Measurements from ENCODE around the gene CHRND.

The CHRND gene

DNA sequence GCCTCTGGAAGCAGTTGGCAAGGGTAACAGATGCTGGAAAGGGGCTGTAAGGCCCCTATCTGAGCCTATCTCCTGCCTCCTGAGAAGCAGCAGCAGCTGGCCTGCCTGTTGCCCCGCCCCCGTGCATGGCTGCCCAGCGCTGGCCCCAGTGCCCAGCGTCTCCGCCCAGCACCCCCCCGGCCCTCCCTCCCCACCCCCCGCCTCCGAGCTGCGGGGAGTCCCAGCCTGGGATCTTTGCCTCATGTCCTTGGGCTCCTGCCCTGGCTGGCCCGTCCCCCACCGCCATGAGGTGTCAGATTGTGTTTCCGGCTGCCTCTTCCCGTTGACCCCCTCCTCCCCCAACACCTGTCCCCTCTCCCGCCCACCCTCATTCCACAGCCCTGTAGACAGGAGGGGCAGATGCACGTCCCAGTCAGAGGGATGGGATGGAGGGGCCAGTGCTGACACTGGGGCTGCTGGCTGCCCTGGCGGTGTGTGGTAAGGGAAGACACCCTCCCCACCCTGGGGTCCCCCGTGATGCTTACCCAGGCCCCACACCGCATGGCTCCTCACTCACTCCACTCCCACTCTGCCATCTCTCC lies at the start of gene CHRND:
CHRND (plus strand) TSS at position 370 of the 581 bp plus-strand sequence; CDS start at position 426, 56 bp downstream.
- TF ChIP-seq, protein P1, sequence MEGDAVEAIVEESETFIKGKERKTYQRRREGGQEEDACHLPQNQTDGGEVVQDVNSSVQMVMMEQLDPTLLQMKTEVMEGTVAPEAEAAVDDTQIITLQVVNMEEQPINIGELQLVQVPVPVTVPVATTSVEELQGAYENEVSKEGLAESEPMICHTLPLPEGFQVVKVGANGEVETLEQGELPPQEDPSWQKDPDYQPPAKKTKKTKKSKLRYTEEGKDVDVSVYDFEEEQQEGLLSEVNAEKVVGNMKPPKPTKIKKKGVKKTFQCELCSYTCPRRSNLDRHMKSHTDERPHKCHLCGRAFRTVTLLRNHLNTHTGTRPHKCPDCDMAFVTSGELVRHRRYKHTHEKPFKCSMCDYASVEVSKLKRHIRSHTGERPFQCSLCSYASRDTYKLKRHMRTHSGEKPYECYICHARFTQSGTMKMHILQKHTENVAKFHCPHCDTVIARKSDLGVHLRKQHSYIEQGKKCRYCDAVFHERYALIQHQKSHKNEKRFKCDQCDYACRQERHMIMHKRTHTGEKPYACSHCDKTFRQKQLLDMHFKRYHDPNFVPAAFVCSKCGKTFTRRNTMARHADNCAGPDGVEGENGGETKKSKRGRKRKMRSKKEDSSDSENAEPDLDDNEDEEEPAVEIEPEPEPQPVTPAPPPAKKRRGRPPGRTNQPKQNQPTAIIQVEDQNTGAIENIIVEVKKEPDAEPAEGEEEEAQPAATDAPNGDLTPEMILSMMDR (conservative IDR thresholded peaks at IDR 0.05; ENCODE audit: control insufficient read depth, insufficient read depth, low read depth, low read length) = no peak
- no peak for DNase-seq (ENCODE audit: low read depth)
- no peak within 1 kb of the TSS for H3K4me3 ChIP-seq (ENCODE audit: control insufficient read depth, low read depth, low read length)

DNA sequence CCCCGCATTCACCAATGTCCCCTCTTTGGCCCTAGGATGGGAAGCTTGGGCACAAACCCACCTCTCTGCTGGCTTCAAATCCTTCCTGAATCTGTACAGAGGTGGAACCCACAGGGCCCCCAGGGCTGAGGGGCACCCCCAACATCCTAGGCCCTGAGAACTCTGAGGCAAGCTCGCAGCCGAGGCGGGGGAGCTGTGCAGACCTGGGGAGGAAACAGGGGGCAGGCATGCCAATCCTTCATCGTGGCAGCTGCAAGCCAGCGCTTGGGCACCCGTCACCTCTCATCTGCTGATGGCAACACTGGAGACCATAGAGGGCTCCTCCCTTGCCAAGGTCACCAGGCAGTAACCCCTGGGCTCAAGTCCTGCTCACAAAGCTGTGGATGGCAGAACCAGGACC lies 49.2 kb upstream of the CHRND start:
- H3K4me3 ChIP-seq (ENCODE audit: control insufficient read depth, low read depth, low read length) = no peak overlapping the region
- DNase-seq (ENCODE audit: low read depth) = no peak
- TF ChIP-seq, protein P1 (conservative IDR thresholded peaks at IDR 0.05; ENCODE audit: control insufficient read depth, insufficient read depth, low read depth, low read length) = no peak

DNA sequence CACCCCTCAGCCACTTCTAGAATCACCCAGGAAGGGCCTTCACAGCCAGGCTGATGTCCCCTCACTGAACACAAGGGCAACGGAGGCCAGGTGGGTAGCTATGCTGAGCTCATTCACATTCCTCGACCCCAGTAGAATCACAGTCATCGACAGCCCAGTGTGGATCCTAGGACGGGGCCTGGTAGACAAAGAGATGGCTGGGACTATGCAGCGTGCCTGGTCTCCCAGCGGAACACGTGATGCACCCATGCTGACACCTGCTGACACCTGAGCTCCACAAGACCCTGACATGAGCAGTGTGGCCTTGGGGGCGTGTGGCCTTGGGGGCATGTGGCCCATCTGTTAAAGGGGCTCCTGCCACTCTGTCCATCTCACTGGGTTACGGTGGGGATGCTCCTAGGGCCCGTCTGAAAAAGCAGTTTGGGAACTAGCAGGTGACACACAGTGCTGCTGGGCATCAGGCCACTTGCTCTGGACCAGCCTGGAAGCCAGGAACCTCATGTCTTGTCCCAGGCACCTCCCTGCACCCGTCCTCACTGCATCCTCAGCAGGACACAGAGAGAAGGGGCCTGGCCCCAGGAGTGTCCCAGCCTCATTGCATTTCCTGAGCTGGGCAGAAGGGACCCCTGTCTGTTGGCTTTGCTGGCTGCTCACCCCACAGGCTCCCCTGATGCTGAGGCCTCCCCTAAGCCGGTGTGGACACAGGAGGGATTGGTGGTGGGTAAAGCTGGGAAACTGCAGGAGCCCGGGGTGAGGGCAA lies 48.0 kb upstream of the CHRND start:
- no peak overlapping the region for H3K4me3 ChIP-seq (ENCODE audit: control insufficient read depth, low read depth, low read length)
- TF ChIP-seq, protein P1 (conservative IDR thresholded peaks at IDR 0.05; ENCODE audit: control insufficient read depth, insufficient read depth, low read depth, low read length) = no peak
- DNase-seq (ENCODE audit: low read depth) = no peak

DNA sequence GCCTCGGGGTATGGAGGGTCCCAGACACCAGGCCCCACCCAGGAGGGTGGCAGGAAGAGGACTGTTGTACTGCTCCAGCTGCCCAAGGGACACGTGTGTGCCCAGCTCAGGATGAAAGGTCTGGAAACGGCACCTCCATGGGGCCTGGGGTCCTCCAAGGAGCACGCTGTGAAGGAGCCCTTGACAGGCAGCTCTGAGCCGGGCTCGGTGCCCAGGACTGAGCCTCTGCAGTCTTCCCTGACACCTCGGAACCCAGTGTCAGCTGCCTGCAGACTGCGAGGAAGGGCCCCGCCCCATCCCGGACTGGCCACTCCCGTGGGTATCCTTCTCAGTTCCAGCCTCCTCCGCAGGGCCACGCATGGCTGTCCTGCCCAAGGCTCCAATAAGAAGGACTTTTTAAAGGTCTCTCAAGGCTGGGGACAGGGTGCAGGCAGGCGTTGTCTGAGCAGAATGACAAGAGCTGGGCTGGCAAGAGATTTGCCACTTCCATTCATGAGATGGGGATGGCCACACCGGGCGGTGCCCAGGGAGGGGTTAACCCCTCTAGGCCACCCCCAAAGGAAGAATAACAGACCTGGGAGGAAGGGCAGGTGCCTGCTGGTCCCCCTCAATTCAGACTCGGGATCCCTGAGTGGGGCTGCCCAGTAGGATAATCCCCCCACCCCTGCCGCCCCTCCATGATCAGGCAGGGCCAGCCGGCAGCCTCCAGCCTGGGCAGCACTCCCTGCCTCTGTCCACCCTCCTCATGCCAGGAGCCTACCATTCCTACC lies 47.2 kb upstream of the CHRND start:
- no peak overlapping the region for H3K4me3 ChIP-seq (ENCODE audit: control insufficient read depth, low read depth, low read length)
- no peak for DNase-seq (ENCODE audit: low read depth)
- TF ChIP-seq, protein P1 (conservative IDR thresholded peaks at IDR 0.05; ENCODE audit: control insufficient read depth, insufficient read depth, low read depth, low read length) = no peak

DNA sequence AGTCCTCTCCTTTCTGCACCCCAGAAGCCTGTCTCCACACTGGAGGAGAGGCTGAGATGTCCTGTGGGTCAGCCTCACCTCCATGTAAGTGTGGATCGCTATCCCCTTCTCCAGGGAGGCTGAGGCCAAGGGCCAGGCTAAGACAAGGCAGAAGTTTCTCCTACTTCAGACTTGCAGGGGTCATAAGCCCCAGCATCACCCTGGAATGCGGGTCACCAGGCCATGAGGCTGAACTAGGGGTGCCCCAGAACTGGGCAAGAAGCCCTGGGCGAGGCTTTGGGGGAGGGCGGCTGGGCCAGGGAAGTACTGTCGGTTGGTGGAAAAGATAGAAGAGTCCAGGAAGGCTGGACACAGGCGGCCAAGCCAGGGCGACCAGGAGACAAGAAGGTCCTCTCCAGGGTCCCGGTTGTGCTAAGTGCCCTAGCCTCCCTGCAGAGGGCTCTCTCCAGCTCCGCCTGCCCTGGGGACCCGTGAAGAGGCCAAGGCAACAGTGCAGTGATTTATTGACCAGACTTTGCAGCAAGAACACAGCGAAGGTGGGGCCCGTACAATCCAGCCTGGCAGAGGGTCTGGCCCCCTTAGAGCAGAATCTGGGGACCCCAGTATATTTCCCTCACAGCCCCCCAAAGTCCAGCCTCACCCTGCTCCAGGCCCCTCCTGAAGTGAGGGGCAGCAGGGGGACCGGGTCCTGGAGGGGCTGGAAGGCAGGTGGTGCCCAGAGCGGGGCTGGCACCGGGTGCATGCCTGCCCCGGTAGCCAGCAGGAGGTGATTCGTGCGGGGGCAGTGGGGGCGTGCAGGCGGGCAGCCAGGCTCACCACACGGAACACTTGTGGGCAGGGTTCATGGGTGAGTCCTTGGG lies 46.4 kb upstream of the CHRND start:
- H3K4me3 ChIP-seq (ENCODE audit: control insufficient read depth, low read depth, low read length) = no peak overlapping the region
- DNase-seq (ENCODE audit: low read depth) = no peak
- TF ChIP-seq, protein P1 (conservative IDR thresholded peaks at IDR 0.05; ENCODE audit: control insufficient read depth, insufficient read depth, low read depth, low read length) = no peak
